Measurements from ENCODE around the gene GALNT17. TPM values are rescaled to one million over a fixed set of nuclear protein-coding genes. Genes with fewer than 3 reads are reported as not detected.
"Not testable (repeated sequence)": the region's sequence is repeated elsewhere in the genome, so short reads cannot be mapped to it uniquely, and the experiment has no call there.

GALNT17 gene
- total RNA-seq, 2 experiments from 2014 or later, result not detected

- Mint-ChIP-seq H3K4me3 (no peak overlapping the region), H3K27me3 (no peaks in the 10 kb centered on the region), H3K9me3 (peaks cover 17% of the 10 kb centered on the region), H3K27ac (no peak overlapping the region), H3K4me1 (no peaks in the 10 kb centered on the region), H3K36me3 (ENCODE audit: low read depth) (no peaks in the 10 kb centered on the region)
- no peak for DNase-seq
- ChIA-PET POLR2A (no interaction called here), CTCF (no interaction called here)
Measured at GRCh38 chr7:71616217-71616616, 484.3 kb downstream of the GALNT17 start.

GRCh38 chr7:71618278-71618677, 486.3 kb downstream of the GALNT17 start:
- H3K4me3 Mint-ChIP-seq, result no peak overlapping the region
- POLR2A ChIA-PET, result no interaction called here
- peaks cover 10% of the 10 kb centered on the region for H3K9me3 Mint-ChIP-seq
- H3K36me3 Mint-ChIP-seq (ENCODE audit: low read depth), result no peaks in the 10 kb centered on the region
- H3K4me1 Mint-ChIP-seq, result no peaks in the 10 kb centered on the region
- CTCF ChIA-PET, result no interaction called here
- H3K27me3 Mint-ChIP-seq, result no peaks in the 10 kb centered on the region
- no peak overlapping the region for H3K27ac Mint-ChIP-seq
- DNase-seq, result no peak

GRCh38 chr7:71625545-71625944, 493.6 kb downstream of the GALNT17 start:
- Mint-ChIP-seq H3K36me3 (ENCODE audit: low read depth) (no peaks in the 10 kb centered on the region), H3K9me3 (peaks cover 15% of the 10 kb centered on the region)
- POLR2A ChIA-PET, result no interaction called here

GRCh38 chr7:71626206-71626605, 494.3 kb downstream of the GALNT17 start:
- no peaks in the 10 kb centered on the region for H3K27me3 Mint-ChIP-seq
- no peaks in the 10 kb centered on the region for H3K4me1 Mint-ChIP-seq
- no peaks in the 10 kb centered on the region for H3K36me3 Mint-ChIP-seq (ENCODE audit: low read depth)
- H3K27ac Mint-ChIP-seq, result no peak overlapping the region
- no peak overlapping the region for H3K4me3 Mint-ChIP-seq
- H3K9me3 Mint-ChIP-seq, result peaks cover 15% of the 10 kb centered on the region
- DNase-seq, result no peak
- POLR2A ChIA-PET, result no interaction called here
- CTCF ChIA-PET, result no interaction called here

More at GRCh38 chr7:71625545-71625944, 493.6 kb downstream of the GALNT17 start:
- no peak overlapping the region for H3K4me3 Mint-ChIP-seq
- H3K27ac Mint-ChIP-seq, result no peak overlapping the region
- no peaks in the 10 kb centered on the region for H3K4me1 Mint-ChIP-seq
- CTCF ChIA-PET, result no interaction called here
- DNase-seq, result no peak
- no peaks in the 10 kb centered on the region for H3K27me3 Mint-ChIP-seq

- no peak for DNase-seq
- Mint-ChIP-seq H3K36me3 (ENCODE audit: low read depth) (no peaks in the 10 kb centered on the region), H3K27ac (no peak overlapping the region), H3K27me3 (no peaks in the 10 kb centered on the region), H3K4me1 (no peaks in the 10 kb centered on the region), H3K4me3 (no peak overlapping the region), H3K9me3 (peaks cover 18% of the 10 kb centered on the region)
- ChIA-PET CTCF (no interaction called here), POLR2A (no interaction called here)
Measured at GRCh38 chr7:71627651-71628050, 495.7 kb downstream of the GALNT17 start.

GRCh38 chr7:71630516-71630915, 498.6 kb downstream of the GALNT17 start:
- H3K36me3 Mint-ChIP-seq (ENCODE audit: low read depth), result no peaks in the 10 kb centered on the region
- CTCF ChIA-PET, result interaction anchor here (0.7 kb wide), 1 partner anchor 802 kb away, joined by 3 read pairs; no protein-coding TSS in a partner anchor
- no peaks in the 10 kb centered on the region for H3K27me3 Mint-ChIP-seq
- no peak overlapping the region for H3K27ac Mint-ChIP-seq
- H3K4me1 Mint-ChIP-seq, result no peaks in the 10 kb centered on the region
- DNase-seq, result no peak
- POLR2A ChIA-PET, result no interaction called here
- H3K4me3 Mint-ChIP-seq, result no peak overlapping the region
- peaks cover 15% of the 10 kb centered on the region for H3K9me3 Mint-ChIP-seq

- H3K27me3 Mint-ChIP-seq, result no peaks in the 10 kb centered on the region
- no peak overlapping the region for H3K4me3 Mint-ChIP-seq
- peaks cover 24% of the 10 kb centered on the region for H3K9me3 Mint-ChIP-seq
- no peaks in the 10 kb centered on the region for H3K4me1 Mint-ChIP-seq
- no peaks in the 10 kb centered on the region for H3K36me3 Mint-ChIP-seq (ENCODE audit: low read depth)
- DNase-seq, result no peak
- ChIA-PET CTCF (no interaction called here), POLR2A (no interaction called here)
- no peak overlapping the region for H3K27ac Mint-ChIP-seq
Measured at GRCh38 chr7:71633551-71634008, 501.6 kb downstream of the GALNT17 start.

GRCh38 chr7:71635849-71636248, 503.9 kb downstream of the GALNT17 start:
- H3K4me3 Mint-ChIP-seq; H3K27ac Mint-ChIP-seq; POLR2A ChIA-PET; H3K4me1 Mint-ChIP-seq; H3K36me3 Mint-ChIP-seq (ENCODE audit: low read depth); H3K27me3 Mint-ChIP-seq; CTCF ChIA-PET; DNase-seq: not testable (repeated sequence)
- peaks cover 22% of the 10 kb centered on the region for H3K9me3 Mint-ChIP-seq

GRCh38 chr7:71636329-71636728, 504.4 kb downstream of the GALNT17 start:
- Mint-ChIP-seq H3K27me3 (no peaks in the 10 kb centered on the region), H3K27ac (no peak overlapping the region)
- POLR2A ChIA-PET, result no interaction called here

GRCh38 chr7:71637578-71637977, 505.6 kb downstream of the GALNT17 start:
- DNase-seq, result no peak
- no peaks in the 10 kb centered on the region for H3K4me1 Mint-ChIP-seq
- peaks cover 18% of the 10 kb centered on the region for H3K9me3 Mint-ChIP-seq
- no peaks in the 10 kb centered on the region for H3K36me3 Mint-ChIP-seq (ENCODE audit: low read depth)
- H3K27ac Mint-ChIP-seq, result no peak overlapping the region
- ChIA-PET POLR2A (no interaction called here), CTCF (no interaction called here)
- no peaks in the 10 kb centered on the region for H3K27me3 Mint-ChIP-seq
- no peak overlapping the region for H3K4me3 Mint-ChIP-seq

More at GRCh38 chr7:71636329-71636728, 504.4 kb downstream of the GALNT17 start:
- no peak for DNase-seq
- H3K4me1 Mint-ChIP-seq, result no peaks in the 10 kb centered on the region
- no peak overlapping the region for H3K4me3 Mint-ChIP-seq
- H3K36me3 Mint-ChIP-seq (ENCODE audit: low read depth), result no peaks in the 10 kb centered on the region
- CTCF ChIA-PET, result no interaction called here
- H3K9me3 Mint-ChIP-seq, result peaks cover 22% of the 10 kb centered on the region

GRCh38 chr7:71638108-71638507, 506.2 kb downstream of the GALNT17 start:
- Mint-ChIP-seq H3K9me3 (peaks cover 18% of the 10 kb centered on the region), H3K36me3 (ENCODE audit: low read depth) (no peaks in the 10 kb centered on the region), H3K4me3 (no peak overlapping the region), H3K4me1 (no peaks in the 10 kb centered on the region), H3K27ac (no peak overlapping the region), H3K27me3 (no peaks in the 10 kb centered on the region)
- no peak for DNase-seq
- ChIA-PET POLR2A (no interaction called here), CTCF (no interaction called here)

GRCh38 chr7:71639382-71640085, 507.6 kb downstream of the GALNT17 start:
- POLR2A ChIA-PET, result no interaction called here
- Mint-ChIP-seq H3K4me1 (no peaks in the 10 kb centered on the region), H3K4me3 (no peak overlapping the region), H3K36me3 (ENCODE audit: low read depth) (no peaks in the 10 kb centered on the region), H3K27ac (no peak overlapping the region), H3K9me3 (peaks cover 20% of the 10 kb centered on the region), H3K27me3 (no peaks in the 10 kb centered on the region)
- DNase-seq, result no peak
- CTCF ChIA-PET, result no interaction called here

- peaks cover 23% of the 10 kb centered on the region for H3K9me3 Mint-ChIP-seq
- H3K4me1 Mint-ChIP-seq, POLR2A ChIA-PET: not testable (repeated sequence)
Measured at GRCh38 chr7:71643031-71643430, 511.1 kb downstream of the GALNT17 start.

GRCh38 chr7:71645836-71646235, 513.9 kb downstream of the GALNT17 start:
- Mint-ChIP-seq H3K27ac (no peak overlapping the region), H3K27me3 (no peaks in the 10 kb centered on the region), H3K4me1 (no peaks in the 10 kb centered on the region), H3K9me3 (peaks cover 21% of the 10 kb centered on the region), H3K36me3 (ENCODE audit: low read depth) (no peaks in the 10 kb centered on the region), H3K4me3 (no peak overlapping the region)
- no peak for DNase-seq
- ChIA-PET CTCF (no interaction called here), POLR2A (no interaction called here)

More at GRCh38 chr7:71643031-71643430, 511.1 kb downstream of the GALNT17 start:
- H3K4me3 Mint-ChIP-seq; H3K36me3 Mint-ChIP-seq (ENCODE audit: low read depth); H3K27me3 Mint-ChIP-seq; H3K27ac Mint-ChIP-seq; DNase-seq; CTCF ChIA-PET: not testable (repeated sequence)

All from activated CD4-positive, alpha-beta memory T cell treated with anti-CD3 and anti-CD28 coated beads, Interleukin-2, amount 10 ng/mL, durations not matched to agents 7 days and 5 days (primary cell).